IPS DF 6.9 (cell line): Measurements from ENCODE around the gene SPRED2.
A peak's percentile ranks its signal among the peaks of the same experiment; 100 is the strongest.

ENCODE experiments used
- DNase-seq: peaks from one replicate; pipeline ENCODE4 v3.0.0-alpha.2; 2013; ENCODE audit warnings: low read depth, low spot score
- H3K27ac ChIP-seq: one replicate; pipeline ENCODE4 v1.5.1; 2013; ENCODE audit warnings: low read length, control low read depth
- H3K27me3 ChIP-seq: 2 replicates; pipeline ENCODE4 v1.6.1; 2013; ENCODE audit warnings: mild to moderate bottlenecking, low read length; ENCODE audit not compliant: control insufficient read depth, insufficient read depth
- H3K36me3 ChIP-seq: 2 replicates; pipeline ENCODE4 v1.6.1; 2013; ENCODE audit warnings: low read length; ENCODE audit not compliant: control insufficient read depth, insufficient read depth
- H3K4me1 ChIP-seq: 2 replicates; pipeline ENCODE4 v1.6.1; 2013; ENCODE audit warnings: low read length; ENCODE audit not compliant: control insufficient read depth, insufficient read depth
- H3K4me3 ChIP-seq: 2 replicates; pipeline ENCODE4 v1.5.1; 2013; ENCODE audit warnings: mild to moderate bottlenecking, low read length
- H3K9me3 ChIP-seq: 2 replicates; pipeline ENCODE4 v1.6.1; 2013; ENCODE audit warnings: low read length, inconsistent platforms; ENCODE audit not compliant: control insufficient read depth, insufficient read depth
- WGBS: extraction: QIAGEN DNeasy Blood & Tissue Kit; methylation state at CpG from one replicate; pipeline ENCODE4 v1.1.7; 2013; ENCODE audit warnings: mixed read lengths, missing lambda C conversion rate; ENCODE audit not compliant: insufficient read length, insufficient coverage; 5-methylcytosine and 5-hydroxymethylcytosine counted together

The SPRED2 gene

DNA sequence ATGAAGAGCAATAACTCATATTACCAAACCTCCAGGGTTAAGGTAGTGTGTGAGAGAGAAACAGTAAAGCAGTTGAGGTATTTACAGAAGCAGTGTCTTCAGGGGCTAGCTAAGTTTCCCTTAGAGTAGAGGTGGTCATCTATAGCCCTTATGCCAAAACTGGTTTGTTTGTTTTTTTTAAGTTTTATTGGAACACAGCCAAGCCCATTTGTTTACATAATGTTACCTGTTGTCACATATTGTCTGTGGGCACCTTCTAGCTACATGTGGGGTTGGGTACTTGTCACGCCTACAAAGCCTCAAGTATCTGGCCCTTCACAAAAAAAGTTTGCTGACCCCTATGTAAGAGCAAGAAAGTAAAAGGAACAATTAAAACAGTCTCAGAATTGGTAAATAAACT is 165.4 kb downstream of the SPRED2 start:
- no peak for DNase-seq
- Histone ChIP-seq H3K9me3 (no peaks in the 10 kb centered on the region), H3K27ac (no peak overlapping the region), H3K4me1 (no peaks in the 10 kb centered on the region), H3K4me3 (no peak overlapping the region), H3K27me3 (no peaks in the 10 kb centered on the region), H3K36me3 (peaks cover 2% of the 10 kb centered on the region; the same call in 1 of the 2 replicates)
- no CpG with 5 or more reads among the region's 1 CpG for WGBS

- H3K36me3 ChIP-seq, result peaks cover 2% of the 10 kb centered on the region; the same call in 1 of the 2 replicates
- H3K4me3 ChIP-seq, result no peak overlapping the region
- DNase-seq, result no peak
- H3K4me1 ChIP-seq, result no peaks in the 10 kb centered on the region
- H3K27me3 ChIP-seq, result no peaks in the 10 kb centered on the region
- no peaks in the 10 kb centered on the region for H3K9me3 ChIP-seq
- no peak overlapping the region for H3K27ac ChIP-seq
Measured at GRCh38 chr2:65265671-65266045, 166.7 kb downstream of the SPRED2 start.

- Histone ChIP-seq H3K9me3 (no peaks in the 10 kb centered on the region), H3K27ac (no peak overlapping the region), H3K27me3 (no peaks in the 10 kb centered on the region), H3K4me1 (no peaks in the 10 kb centered on the region), H3K4me3 (no peak overlapping the region), H3K36me3 (peaks cover 2% of the 10 kb centered on the region; the same call in 1 of the 2 replicates)
- DNase-seq, result peak; percentile 47
- no CpG with 5 or more reads among the region's 8 CpGs for WGBS
Measured at GRCh38 chr2:65264821-65265670, 167.4 kb downstream of the SPRED2 start.

GRCh38 chr2:65263986-65264385 is 168.4 kb downstream of the SPRED2 start:
- Histone ChIP-seq H3K4me1 (no peaks in the 10 kb centered on the region), H3K9me3 (no peaks in the 10 kb centered on the region), H3K27ac (no peak overlapping the region), H3K27me3 (no peaks in the 10 kb centered on the region), H3K4me3 (no peak overlapping the region), H3K36me3 (peaks cover 2% of the 10 kb centered on the region; the same call in 1 of the 2 replicates)
- DNase-seq, result no peak
- WGBS, result no CpG with 5 or more reads among the region's 7 CpGs

GRCh38 chr2:65263262-65263661 is 169.1 kb downstream of the SPRED2 start:
- no peaks in the 10 kb centered on the region for H3K9me3 ChIP-seq
- H3K27ac ChIP-seq, result no peak overlapping the region
- peaks cover 2% of the 10 kb centered on the region; the same call in 1 of the 2 replicates for H3K36me3 ChIP-seq
- no peaks in the 10 kb centered on the region for H3K4me1 ChIP-seq
- no peak overlapping the region for H3K4me3 ChIP-seq
- WGBS, result no CpG with 5 or more reads among the region's 1 CpG
- DNase-seq, result no peak
- H3K27me3 ChIP-seq, result no peaks in the 10 kb centered on the region

DNA sequence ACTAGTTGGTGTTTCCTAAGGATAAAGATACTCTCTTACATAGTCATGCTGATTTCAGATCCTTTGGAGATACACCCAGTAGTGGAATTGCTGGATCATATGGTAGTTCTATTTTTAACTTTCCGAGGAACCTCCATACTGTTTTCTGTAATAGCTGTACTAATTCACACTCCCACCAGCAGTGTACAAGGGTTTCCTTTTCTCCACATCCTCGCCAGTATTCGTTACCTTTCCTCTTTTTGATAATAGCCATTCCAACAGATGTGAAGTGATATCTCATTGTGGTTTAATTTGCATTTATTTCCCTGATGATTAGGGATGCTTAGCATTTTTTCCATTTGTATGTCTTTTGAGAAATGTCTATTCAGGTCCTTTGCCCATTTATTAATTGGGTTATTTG is 170.7 kb downstream of the SPRED2 start:
- DNase-seq, result no peak
- peaks cover 2% of the 10 kb centered on the region; the same call in 1 of the 2 replicates for H3K36me3 ChIP-seq
- no peaks in the 10 kb centered on the region for H3K9me3 ChIP-seq
- no peaks in the 10 kb centered on the region for H3K27me3 ChIP-seq
- no peaks in the 10 kb centered on the region for H3K4me1 ChIP-seq
- H3K27ac ChIP-seq, result no peak overlapping the region
- H3K4me3 ChIP-seq, result no peak overlapping the region
- WGBS, result no CpG with 5 or more reads among the region's 3 CpGs
